SK-N-SH treated with all-trans-retinoic acid at 6 μM for 48 hours (cell line): Measurements from ENCODE around the gene AKNA.

ENCODE experiments used
- ARNTL ChIP-seq: fragments of 450-650 bp; formaldehyde crosslinking; IDR thresholded peaks from 2 replicates; pipeline ENCODE4 v1.5.0; 2020; ENCODE audit warnings: low read depth, mild to moderate bottlenecking, moderate library complexity, borderline replicate concordance
- ESRRG ChIP-seq: fragments of 250-450 bp; sonication (Bioruptor Pico); IDR thresholded peaks from 2 replicates; pipeline ENCODE4 v1.6.1; 2021; ENCODE audit warnings: mild to moderate bottlenecking
- GLIS3 ChIP-seq: fragments of 250-450 bp; sonication (Bioruptor Pico); IDR thresholded peaks from 2 replicates; pipeline ENCODE4 v1.5.0; 2020; ENCODE audit warnings: mild to moderate bottlenecking, moderate library complexity
- OSR1 ChIP-seq: fragments of 250-450 bp; sonication (Bioruptor Pico); IDR thresholded peaks from 2 replicates; pipeline ENCODE4 v1.8.0; 2022; ENCODE audit warnings: moderate library complexity, mild to moderate bottlenecking, inconsistent platforms
- PPARA ChIP-seq: fragments of 250-450 bp; sonication (Bioruptor Pico); IDR thresholded peaks from 2 replicates; pipeline ENCODE4 v1.5.0; 2020; ENCODE audit warnings: mild to moderate bottlenecking, borderline replicate concordance
- RARB ChIP-seq: fragments of 250-450 bp; sonication (Bioruptor Pico); IDR thresholded peaks from 2 replicates; pipeline ENCODE4 v1.8.0; 2021; ENCODE audit warnings: mild to moderate bottlenecking, moderate library complexity
- TCF4 ChIP-seq: fragments of 250-450 bp; sonication (Bioruptor Pico); IDR thresholded peaks from 2 replicates; pipeline ENCODE4 v1.8.0; 2021; ENCODE audit warnings: mild to moderate bottlenecking, moderate library complexity, borderline replicate concordance
- ZC3H10 ChIP-seq: fragments of 250-450 bp; sonication (Bioruptor Pico); IDR thresholded peaks from 2 replicates; pipeline ENCODE4 v1.5.1; 2021; ENCODE audit warnings: mild to moderate bottlenecking, moderate library complexity
- ZFP3 ChIP-seq: fragments of 250-450 bp; sonication (Bioruptor Pico); IDR thresholded peaks from 2 replicates; pipeline ENCODE4 v1.5.0; 2020; ENCODE audit warnings: mild to moderate bottlenecking, moderate library complexity
- ZFP30 ChIP-seq: fragments of 450-650 bp; formaldehyde crosslinking; IDR thresholded peaks from 2 replicates; pipeline ENCODE4 v1.5.0; 2022; ENCODE audit warnings: mild to moderate bottlenecking, moderate library complexity
- TF ChIP-seq, protein P1 (sequence below): fragments of 250-450 bp; sonication (Bioruptor Pico); IDR thresholded peaks from 2 replicates; pipeline ENCODE4 v1.8.0; 2021; ENCODE audit warnings: low read depth, mild to moderate bottlenecking, moderate library complexity, borderline replicate concordance
- TF ChIP-seq, protein P2 (sequence below): fragments of 250-450 bp; sonication (Bioruptor Pico); IDR thresholded peaks from 2 replicates; pipeline ENCODE4 v1.5.1; 2020; ENCODE audit warnings: low read depth, mild to moderate bottlenecking, moderate library complexity
- TF ChIP-seq, protein P3 (sequence below): fragments of 250-450 bp; sonication (Bioruptor Pico); IDR thresholded peaks from 2 replicates; pipeline ENCODE4 v1.5.1; 2021; ENCODE audit warnings: mild to moderate bottlenecking, moderate library complexity
- TF ChIP-seq, protein P4 (sequence below): fragments of 250-450 bp; sonication (Bioruptor Pico); IDR thresholded peaks from 2 replicates; pipeline ENCODE4 v1.8.0; 2020; ENCODE audit warnings: mild to moderate bottlenecking, moderate library complexity, borderline replicate concordance

DNA sequence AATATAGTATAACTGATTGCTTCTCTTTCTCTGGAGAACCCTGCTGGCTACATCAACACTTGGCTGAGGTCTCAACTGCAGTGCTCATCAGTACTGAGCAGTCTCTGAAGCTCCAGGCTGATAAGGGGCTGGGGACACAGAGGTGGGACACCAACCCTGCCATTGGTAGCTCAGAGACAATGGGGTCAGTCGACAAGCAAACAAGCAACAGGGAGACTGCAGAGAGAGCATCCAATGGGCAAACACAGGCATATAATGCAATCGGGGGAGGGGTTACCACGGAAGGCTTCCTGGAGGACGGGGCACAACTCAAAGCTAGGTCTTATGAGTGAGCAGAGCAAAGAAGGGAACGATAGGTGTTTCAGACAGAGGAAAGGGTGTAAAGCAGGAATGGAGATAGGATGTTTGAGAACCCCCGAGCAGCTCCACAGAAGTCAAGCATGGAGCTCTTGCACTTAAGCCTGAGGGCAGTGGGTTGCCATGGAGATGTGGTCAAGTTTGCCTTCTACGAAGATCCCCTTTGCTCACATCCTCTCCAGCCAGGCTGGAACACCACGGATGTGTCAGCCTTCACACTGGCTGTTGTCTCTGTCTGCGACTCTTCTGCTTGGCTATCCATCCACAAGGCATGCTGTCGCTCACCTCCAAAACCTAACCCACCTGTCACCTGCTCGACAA, 21.5 kb upstream of the AKNA start:
- no peak for TF ChIP-seq ZC3H10 (CRISPR knock-in tag)
- TF ChIP-seq, protein P1, sequence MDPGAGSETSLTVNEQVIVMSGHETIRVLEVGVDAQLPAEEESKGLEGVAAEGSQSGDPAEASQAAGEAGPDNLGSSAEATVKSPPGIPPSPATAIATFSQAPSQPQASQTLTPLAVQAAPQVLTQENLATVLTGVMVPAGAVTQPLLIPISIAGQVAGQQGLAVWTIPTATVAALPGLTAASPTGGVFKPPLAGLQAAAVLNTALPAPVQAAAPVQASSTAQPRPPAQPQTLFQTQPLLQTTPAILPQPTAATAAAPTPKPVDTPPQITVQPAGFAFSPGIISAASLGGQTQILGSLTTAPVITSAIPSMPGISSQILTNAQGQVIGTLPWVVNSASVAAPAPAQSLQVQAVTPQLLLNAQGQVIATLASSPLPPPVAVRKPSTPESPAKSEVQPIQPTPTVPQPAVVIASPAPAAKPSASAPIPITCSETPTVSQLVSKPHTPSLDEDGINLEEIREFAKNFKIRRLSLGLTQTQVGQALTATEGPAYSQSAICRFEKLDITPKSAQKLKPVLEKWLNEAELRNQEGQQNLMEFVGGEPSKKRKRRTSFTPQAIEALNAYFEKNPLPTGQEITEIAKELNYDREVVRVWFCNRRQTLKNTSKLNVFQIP (CRISPR knock-in tag), result no peak
- no peak for TF ChIP-seq ZFP3 (CRISPR knock-in tag)
- TF ChIP-seq PPARA (CRISPR knock-in tag), result no peak
- TF ChIP-seq, protein P2, sequence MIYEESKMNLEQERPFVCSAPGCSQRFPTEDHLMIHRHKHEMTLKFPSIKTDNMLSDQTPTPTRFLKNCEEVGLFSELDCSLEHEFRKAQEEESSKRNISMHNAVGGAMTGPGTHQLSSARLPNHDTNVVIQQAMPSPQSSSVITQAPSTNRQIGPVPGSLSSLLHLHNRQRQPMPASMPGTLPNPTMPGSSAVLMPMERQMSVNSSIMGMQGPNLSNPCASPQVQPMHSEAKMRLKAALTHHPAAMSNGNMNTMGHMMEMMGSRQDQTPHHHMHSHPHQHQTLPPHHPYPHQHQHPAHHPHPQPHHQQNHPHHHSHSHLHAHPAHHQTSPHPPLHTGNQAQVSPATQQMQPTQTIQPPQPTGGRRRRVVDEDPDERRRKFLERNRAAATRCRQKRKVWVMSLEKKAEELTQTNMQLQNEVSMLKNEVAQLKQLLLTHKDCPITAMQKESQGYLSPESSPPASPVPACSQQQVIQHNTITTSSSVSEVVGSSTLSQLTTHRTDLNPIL (CRISPR knock-in tag), result no peak
- no peak for TF ChIP-seq ZFP30
- TF ChIP-seq, protein P3, sequence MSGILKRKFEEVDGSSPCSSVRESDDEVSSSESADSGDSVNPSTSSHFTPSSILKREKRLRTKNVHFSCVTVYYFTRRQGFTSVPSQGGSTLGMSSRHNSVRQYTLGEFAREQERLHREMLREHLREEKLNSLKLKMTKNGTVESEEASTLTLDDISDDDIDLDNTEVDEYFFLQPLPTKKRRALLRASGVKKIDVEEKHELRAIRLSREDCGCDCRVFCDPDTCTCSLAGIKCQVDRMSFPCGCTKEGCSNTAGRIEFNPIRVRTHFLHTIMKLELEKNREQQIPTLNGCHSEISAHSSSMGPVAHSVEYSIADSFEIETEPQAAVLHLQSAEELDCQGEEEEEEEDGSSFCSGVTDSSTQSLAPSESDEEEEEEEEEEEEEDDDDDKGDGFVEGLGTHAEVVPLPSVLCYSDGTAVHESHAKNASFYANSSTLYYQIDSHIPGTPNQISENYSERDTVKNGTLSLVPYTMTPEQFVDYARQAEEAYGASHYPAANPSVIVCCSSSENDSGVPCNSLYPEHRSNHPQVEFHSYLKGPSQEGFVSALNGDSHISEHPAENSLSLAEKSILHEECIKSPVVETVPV (CRISPR knock-in tag), result no peak
- TF ChIP-seq OSR1, result no peak
- no peak for TF ChIP-seq RARB (CRISPR knock-in tag)
- TF ChIP-seq ARNTL, result no peak
- no peak for TF ChIP-seq GLIS3 (CRISPR knock-in tag)
- TF ChIP-seq, protein P4, sequence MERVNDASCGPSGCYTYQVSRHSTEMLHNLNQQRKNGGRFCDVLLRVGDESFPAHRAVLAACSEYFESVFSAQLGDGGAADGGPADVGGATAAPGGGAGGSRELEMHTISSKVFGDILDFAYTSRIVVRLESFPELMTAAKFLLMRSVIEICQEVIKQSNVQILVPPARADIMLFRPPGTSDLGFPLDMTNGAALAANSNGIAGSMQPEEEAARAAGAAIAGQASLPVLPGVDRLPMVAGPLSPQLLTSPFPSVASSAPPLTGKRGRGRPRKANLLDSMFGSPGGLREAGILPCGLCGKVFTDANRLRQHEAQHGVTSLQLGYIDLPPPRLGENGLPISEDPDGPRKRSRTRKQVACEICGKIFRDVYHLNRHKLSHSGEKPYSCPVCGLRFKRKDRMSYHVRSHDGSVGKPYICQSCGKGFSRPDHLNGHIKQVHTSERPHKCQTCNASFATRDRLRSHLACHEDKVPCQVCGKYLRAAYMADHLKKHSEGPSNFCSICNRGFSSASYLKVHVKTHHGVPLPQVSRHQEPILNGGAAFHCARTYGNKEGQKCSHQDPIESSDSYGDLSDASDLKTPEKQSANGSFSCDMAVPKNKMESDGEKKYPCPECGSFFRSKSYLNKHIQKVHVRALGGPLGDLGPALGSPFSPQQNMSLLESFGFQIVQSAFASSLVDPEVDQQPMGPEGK, result no peak
- no peak for TF ChIP-seq ESRRG (CRISPR knock-in tag)
- no peak for TF ChIP-seq TCF4 (CRISPR knock-in tag)
